T-cell (primary cell): ENCODE results near the gene ZNF675. TPM values are rescaled to one million over a fixed set of nuclear protein-coding genes. Genes with fewer than 3 reads are reported as not detected.
A peak's percentile ranks its signal among the peaks of the same experiment; 100 is the strongest.
"Not testable (repeated sequence)": the region's sequence is repeated elsewhere in the genome, so short reads cannot be mapped to it uniquely, and the experiment has no call there.

Experiments
- ATAC-seq, 4 experiments: fragments of 200-7000 bp in 3 of 4; fragments of 150-1000 bp in 1 of 4; cut with Tn5 transposase; replicated peaks in 1 of 4; 1 replicate in 3 of 4; 2 replicates in 1 of 4; pipeline ENCODE4 v1.10.0; 2021; ENCODE audit warnings: moderate library complexity in 3 of 4, mild to moderate bottlenecking in 2 of 4, moderate number of reproducible peaks in 1 of 4
- CTCF ChIA-PET, 2 donors: fragments of 300-600 bp; sonication (Branson Sonifier 250); formaldehyde crosslinking; loops; one replicate each; lab custom pipeline; 2022; ENCODE audit warnings: antibody characterized with exemption in 2 of 2; lab: Charles Lee
- POLR2A ChIA-PET, 2 donors: fragments of 300-600 bp; sonication (Branson Sonifier 250); formaldehyde crosslinking; loops; one replicate each; lab custom pipeline; 2022; ENCODE audit warnings: antibody characterized with exemption in 2 of 2; lab: Charles Lee
- DNase-seq, 35 experiments: peaks; one replicate each; pipeline versions ENCODE4 v3.0.0 to v3.0.0-alpha.2; 2013 to 2023
- H3K27ac ChIP-seq: one replicate; pipeline ENCODE4 v1.5.1; 2013; ENCODE audit warnings: low read length
- H3K27me3 ChIP-seq, 2 experiments: replicated peaks in 1 of 2; 1 replicate in 1 of 2; 2 replicates in 1 of 2; pipeline versions ENCODE4 v1.6.1 to v1.7.0; 2013; ENCODE audit warnings: low read length in 1 of 2, mixed read lengths in 1 of 2; ENCODE audit not compliant: control insufficient read depth in 2 of 2, insufficient read depth in 2 of 2; ENCODE audit errors: extremely low read depth in 1 of 2
- H3K36me3 ChIP-seq, 2 donors: 1 replicate in 1 of 2; 2 replicates in 1 of 2; pipeline versions ENCODE4 v1.6.1 to v1.7.0; 2013; ENCODE audit warnings: low read length in 1 of 2; ENCODE audit not compliant: control insufficient read depth in 2 of 2, insufficient read depth in 1 of 2; ENCODE audit errors: extremely low read depth in 1 of 2
- H3K4me1 ChIP-seq, 2 experiments: 1 replicate in 1 of 2; 2 replicates in 1 of 2; pipeline versions ENCODE4 v1.6.1 to v1.7.0; 2013; ENCODE audit warnings: low read length in 2 of 2, mixed read lengths in 1 of 2; ENCODE audit not compliant: insufficient read depth in 2 of 2, control insufficient read depth in 1 of 2; ENCODE audit errors: extremely low read depth in 1 of 2
- H3K4me3 ChIP-seq, 2 donors: 1 replicate in 1 of 2; 2 replicates in 1 of 2; pipeline versions ENCODE4 v1.5.1 to v1.7.0; 2013; ENCODE audit warnings: mild to moderate bottlenecking in 2 of 2, low read length in 1 of 2, moderate library complexity in 1 of 2; ENCODE audit not compliant: control insufficient read depth in 1 of 2; ENCODE audit errors: extremely low read depth in 1 of 2
- H3K9me3 ChIP-seq: 2 replicates; pipeline ENCODE4 v1.7.0; 2013
- H3K27ac Mint-ChIP-seq, 2 donors: one replicate each; pipeline ENCODE4 v1.8.0; 2020 to 2021; ENCODE audit warnings: mild to moderate bottlenecking in 2 of 2, mixed read lengths in 2 of 2
- H3K27me3 Mint-ChIP-seq, 2 donors: one replicate each; pipeline ENCODE4 v1.8.0; 2021 to 2022; ENCODE audit warnings: mixed read lengths in 2 of 2
- H3K36me3 Mint-ChIP-seq: one replicate; pipeline ENCODE4 v1.8.0; 2021; ENCODE audit warnings: mixed read lengths
- H3K4me1 Mint-ChIP-seq, 3 donors: one replicate each; pipeline ENCODE4 v1.8.0; 2020 to 2022; ENCODE audit warnings: mixed read lengths in 3 of 3, mild to moderate bottlenecking in 1 of 3
- H3K4me3 Mint-ChIP-seq, 3 donors: one replicate each; pipeline ENCODE4 v1.8.0; 2020 to 2022; ENCODE audit warnings: mild to moderate bottlenecking in 3 of 3, mixed read lengths in 3 of 3, moderate library complexity in 3 of 3
- H3K9me3 Mint-ChIP-seq, 3 donors: one replicate each; pipeline ENCODE4 v1.8.0; 2020 to 2022; ENCODE audit warnings: mixed read lengths in 3 of 3
- WGBS: methylation state at CpG from one replicate; pipeline ENCODE4 v1.1.5; 2013; ENCODE audit warnings: missing lambda C conversion rate; ENCODE audit not compliant: insufficient coverage; 5-methylcytosine and 5-hydroxymethylcytosine counted together
- total RNA-seq, 35 experiments: library from RNA in 6 of 35; stranded (reverse) in 6 of 35; fragments of 120-200 nt in 1 of 35; gene quantifications; one replicate each; pipeline versions ENCODE4 v1.2.1 to v1.2.4 and lab custom pipeline; 2013 to 2026

Gene ZNF675
- total RNA-seq: 10 to 100 TPM; 17.5 to 27.7 (median 24.2) TPM
- 35.7 TPM for total RNA-seq (2013)
- total RNA-seq (lab: John Stamatoyannopoulos, UW): 17.7 to 58.2 (median 35.5) reads per million in 29 experiments

DNA sequence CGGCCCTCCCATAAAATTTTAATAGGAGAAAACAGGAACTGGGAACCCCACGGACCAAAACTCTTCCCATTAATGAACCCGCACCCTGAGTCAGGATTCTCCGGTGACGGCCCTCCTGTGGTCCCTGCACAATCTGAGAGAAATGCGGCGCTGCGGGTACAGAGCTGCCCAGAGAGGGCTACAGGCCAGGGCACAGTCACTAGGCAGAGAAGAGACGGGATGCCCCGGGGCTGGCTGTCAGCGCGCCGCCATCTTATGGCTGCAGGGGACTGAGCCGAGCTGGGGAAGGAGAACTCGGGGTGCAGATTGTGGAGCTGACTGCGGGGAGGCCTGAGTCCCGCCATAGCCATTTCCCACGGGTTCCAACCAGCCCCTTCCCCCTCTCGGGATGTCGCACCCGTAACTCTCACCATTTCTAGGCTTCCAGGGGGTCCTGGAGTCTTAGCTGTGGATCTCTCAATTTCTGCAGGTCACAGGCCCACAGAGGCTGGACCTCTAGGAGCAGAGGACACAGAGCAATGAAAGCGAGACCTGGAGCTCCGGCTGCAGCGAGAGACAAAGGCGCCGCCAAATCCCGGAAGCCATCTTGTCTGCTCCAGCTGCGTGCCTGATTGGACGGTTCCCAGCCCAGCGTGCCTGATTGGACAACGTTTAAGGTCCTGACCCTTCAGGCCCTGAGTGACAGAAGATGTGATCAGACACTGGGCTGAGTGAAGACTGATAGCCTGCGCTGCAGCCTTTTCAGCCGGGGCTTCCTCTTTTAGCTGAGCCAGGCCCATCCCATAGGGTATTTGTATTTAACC is at the start of gene ZNF675:
TSS of gene ZNF675 (minus strand) at position 592 of the 803 bp plus-strand sequence. CDS start at position 413, 179 bp downstream.
- Histone ChIP-seq H3K36me3 (no peaks in the 10 kb centered on the region), H3K27me3 (no peaks in the 10 kb centered on the region), H3K9me3 (no peaks in the 10 kb centered on the region), H3K4me3 (peak within 1 kb of the TSS; percentile 91 to 99), H3K4me1 (peaks cover 5 to 12% of the 10 kb centered on the region in 2 experiments), H3K27ac (peak within 1 kb of the TSS; percentile 92)
- H3K9me3 Mint-ChIP-seq: no peaks in the 10 kb centered on the region
- ATAC-seq (peak; percentile 94), DNase-seq (peak; percentile 69 to 94 (median 88))
- peaks cover 10% of the 10 kb centered on the region for H3K36me3 Mint-ChIP-seq
- 0% methylated on average over 24 of the region's 33 CpGs for WGBS
- peak within 1 kb of the TSS; percentile 97 for H3K27ac Mint-ChIP-seq
- H3K27me3 Mint-ChIP-seq: no peaks in the 10 kb centered on the region
- peaks cover 31 to 63% (median 45%) of the 10 kb centered on the region in 3 donors for H3K4me1 Mint-ChIP-seq
- ChIA-PET CTCF (interaction anchor here (0.5 to 1.6 kb wide), 5 partner anchors 72 to 1634 kb away, joined by 3 to 6 read pairs (median 4); partner anchors contain the start of genes ZNF681 (in 2 of the 2) and ZNF257 (in 1 of the 2)), POLR2A (interaction anchor here (0.6 to 1.6 kb wide), 5 partner anchors 11 to 1920 kb away, joined by 3 to 5 read pairs (median 3); partner anchors contain the start of genes ZNF100 (in 1 of the 2), ZNF726 (in 1 of the 2) and ZNF91 (in 1 of the 2))
- peak within 1 kb of the TSS; percentile 97 to 99 (median 98) for H3K4me3 Mint-ChIP-seq

DNA sequence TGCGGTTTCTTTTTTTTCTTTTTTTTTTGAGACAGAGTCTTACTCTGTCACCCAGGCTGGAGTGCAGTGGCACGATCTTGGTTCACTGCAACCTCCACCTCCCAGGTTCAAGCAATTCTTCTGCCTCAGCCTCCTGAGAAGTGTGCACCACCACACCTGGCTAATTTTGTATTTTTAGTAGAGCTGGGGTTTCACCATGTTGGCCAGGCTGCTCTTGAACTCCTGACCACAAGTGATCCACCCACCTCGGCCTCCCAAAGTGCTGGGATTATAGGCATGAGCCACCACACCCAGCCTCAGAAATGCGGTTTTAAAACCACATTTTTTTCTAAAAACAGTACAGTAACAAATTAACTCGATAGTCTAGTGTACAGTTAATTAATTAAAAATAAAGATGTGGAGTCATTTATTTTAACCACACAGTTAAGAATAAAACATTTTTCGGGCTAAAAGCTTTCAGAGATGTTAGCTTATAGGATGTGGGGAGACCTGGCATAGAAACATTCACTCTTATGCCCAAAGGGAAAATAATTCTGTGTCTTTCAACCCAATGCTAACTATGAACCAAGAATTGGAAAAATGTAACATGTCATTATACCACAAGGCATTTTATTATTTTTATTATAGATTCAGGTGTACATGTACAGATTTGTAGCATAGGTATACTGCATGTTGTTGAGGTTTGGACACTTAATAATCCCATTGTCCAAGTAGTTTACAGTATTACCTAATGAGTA is 43.9 kb upstream of the ZNF675 start:
- CTCF ChIA-PET, H3K4me3 ChIP-seq, H3K27ac ChIP-seq, DNase-seq, H3K4me1 ChIP-seq, H3K9me3 ChIP-seq, H3K27ac Mint-ChIP-seq, H3K27me3 Mint-ChIP-seq, H3K36me3 ChIP-seq, H3K36me3 Mint-ChIP-seq, ATAC-seq, H3K4me3 Mint-ChIP-seq, H3K27me3 ChIP-seq, H3K4me1 Mint-ChIP-seq: not testable (repeated sequence)
- no CpG with 5 or more reads among the region's 6 CpGs for WGBS
- POLR2A ChIA-PET: interaction anchor here in 1 of 2 donors (0.7 kb wide), 1 partner anchor 624 kb away, joined by 4 read pairs; no protein-coding TSS in a partner anchor
- H3K9me3 Mint-ChIP-seq: peaks cover 4 to 20% (median 18%) of the 10 kb centered on the region in 3 donors

DNA sequence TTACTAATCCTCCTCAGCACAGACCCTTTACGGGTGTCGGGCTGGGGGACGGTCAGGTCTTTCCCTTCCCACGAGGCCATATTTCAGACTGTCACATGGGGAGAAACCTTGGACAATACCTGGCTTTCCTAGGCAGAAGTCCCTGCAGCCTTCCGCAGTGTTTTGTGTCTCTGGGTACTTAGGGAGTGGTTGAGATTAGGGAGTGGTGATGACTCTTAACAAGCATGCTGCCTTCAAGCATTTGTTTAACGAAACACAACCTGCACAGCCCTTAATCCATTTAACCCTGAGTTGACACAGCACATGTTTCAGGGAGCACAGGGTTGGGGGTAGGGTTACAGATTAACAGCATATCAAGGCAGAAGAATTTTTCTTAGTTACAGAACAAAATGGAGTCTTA is 37.1 kb upstream of the ZNF675 start:
- H3K9me3 Mint-ChIP-seq, H3K4me1 ChIP-seq, CTCF ChIA-PET, H3K27ac Mint-ChIP-seq, H3K27me3 Mint-ChIP-seq, DNase-seq, ATAC-seq, H3K4me3 Mint-ChIP-seq, H3K27ac ChIP-seq, H3K4me3 ChIP-seq, H3K36me3 ChIP-seq, H3K36me3 Mint-ChIP-seq, POLR2A ChIA-PET, H3K27me3 ChIP-seq, H3K9me3 ChIP-seq: not testable (repeated sequence)
- WGBS: no CpG with 5 or more reads among the region's 6 CpGs
- peaks cover 7 to 16% (median 9%) of the 10 kb centered on the region in 3 donors for H3K4me1 Mint-ChIP-seq

DNA sequence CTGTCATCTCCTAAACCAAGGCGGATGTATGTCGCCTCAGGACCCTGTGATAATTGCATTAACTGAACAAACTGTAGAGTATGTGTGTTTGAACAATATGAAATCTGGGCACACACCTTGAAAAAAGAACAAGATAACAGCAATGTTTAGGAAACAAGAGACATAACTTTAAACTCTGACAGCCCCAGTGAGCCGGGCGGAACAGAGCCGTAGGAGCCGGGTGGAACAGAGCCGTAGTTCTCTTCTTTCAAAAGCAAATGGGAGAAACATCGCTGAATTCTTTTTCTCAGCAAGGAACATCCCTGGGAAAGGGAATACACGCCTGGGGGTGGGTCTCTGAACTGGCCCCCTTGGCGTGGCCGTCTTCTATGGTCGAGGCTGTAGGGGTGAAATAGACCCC is 31.8 kb upstream of the ZNF675 start:
- peak overlapping the region in 1 of 3 donors; percentile 62 for H3K4me3 Mint-ChIP-seq
- Histone ChIP-seq H3K27ac (no peak overlapping the region), H3K4me3 (no peak overlapping the region), H3K4me1 (no peaks in the 10 kb centered on the region), H3K9me3 (no peaks in the 10 kb centered on the region), H3K27me3 (peaks cover 0 to 3% of the 10 kb centered on the region in 2 experiments), H3K36me3 (no peaks in the 10 kb centered on the region)
- no peak for DNase-seq
- H3K4me1 Mint-ChIP-seq: peaks cover 8 to 15% (median 12%) of the 10 kb centered on the region in 3 donors
- CTCF ChIA-PET: no interaction called here
- no peak for ATAC-seq
- no peaks in the 10 kb centered on the region for H3K36me3 Mint-ChIP-seq
- peaks cover 0 to 4% (median 0%) of the 10 kb centered on the region in 3 donors for H3K9me3 Mint-ChIP-seq
- H3K27ac Mint-ChIP-seq: no peak overlapping the region
- peaks cover 5 to 11% of the 10 kb centered on the region in 2 donors for H3K27me3 Mint-ChIP-seq
- 21% methylated on average over 6 of the region's 12 CpGs for WGBS
- POLR2A ChIA-PET: no interaction called here

DNA sequence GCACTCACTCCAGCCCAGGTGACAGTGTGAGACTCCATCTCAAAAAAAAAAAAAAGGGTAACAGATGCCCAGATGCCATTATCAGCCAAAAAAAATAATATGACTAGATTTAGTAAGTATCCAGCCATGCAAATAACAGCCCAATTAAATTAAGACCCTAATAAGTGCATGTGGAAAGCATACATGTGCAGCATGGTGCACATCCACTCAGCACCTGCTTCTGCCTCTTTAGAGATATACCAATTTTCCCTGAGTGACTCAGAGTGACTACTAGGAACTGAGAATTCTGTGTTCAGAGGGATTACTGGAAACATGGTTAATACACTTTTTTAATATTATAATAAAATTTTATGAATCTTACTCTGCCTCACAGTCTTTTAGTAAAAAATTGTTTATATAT is 29.8 kb upstream of the ZNF675 start:
- no peak for DNase-seq
- ChIA-PET POLR2A (no interaction called here), CTCF (no interaction called here)
- no peak overlapping the region for H3K4me3 ChIP-seq
- H3K9me3 ChIP-seq: no peaks in the 10 kb centered on the region
- peaks cover 0 to 4% (median 0%) of the 10 kb centered on the region in 3 donors for H3K9me3 Mint-ChIP-seq
- no peaks in the 10 kb centered on the region for H3K36me3 ChIP-seq
- no peak for ATAC-seq
- H3K4me3 Mint-ChIP-seq: no peak overlapping the region
- H3K36me3 Mint-ChIP-seq: no peaks in the 10 kb centered on the region
- H3K27ac Mint-ChIP-seq: no peak overlapping the region
- no peaks in the 10 kb centered on the region for H3K4me1 ChIP-seq
- no peak overlapping the region for H3K27ac ChIP-seq
- peaks cover 0 to 3% of the 10 kb centered on the region in 2 experiments for H3K27me3 ChIP-seq
- peaks cover 8 to 12% (median 12%) of the 10 kb centered on the region in 3 donors for H3K4me1 Mint-ChIP-seq
- peaks cover 5 to 11% of the 10 kb centered on the region in 2 donors for H3K27me3 Mint-ChIP-seq

DNA sequence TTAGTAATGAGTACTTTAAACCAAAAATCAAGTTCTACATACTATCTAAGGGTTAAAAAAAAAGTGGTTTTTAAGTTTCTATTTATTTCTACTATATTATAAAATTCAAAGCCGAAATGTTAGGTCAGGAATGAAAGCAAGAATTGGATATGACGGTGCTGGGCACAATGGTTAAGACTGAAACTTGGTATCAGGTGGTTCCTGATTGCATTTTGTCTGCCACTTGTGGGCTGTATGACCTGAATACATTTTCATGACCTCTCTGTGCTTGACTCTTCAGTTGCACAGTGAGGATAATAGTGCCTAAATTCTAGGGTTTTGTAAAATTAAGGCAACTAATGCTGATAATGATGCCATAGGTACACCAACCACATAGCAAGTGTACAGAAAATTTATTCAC is 22.3 kb upstream of the ZNF675 start:
- no peaks in the 10 kb centered on the region for H3K4me1 ChIP-seq
- no peak overlapping the region for H3K27ac ChIP-seq
- DNase-seq (no peak), ATAC-seq (no peak)
- peaks cover 0 to 2% of the 10 kb centered on the region in 2 experiments for H3K27me3 ChIP-seq
- no peak overlapping the region for H3K4me3 Mint-ChIP-seq
- no peak overlapping the region for H3K4me3 ChIP-seq
- H3K4me1 Mint-ChIP-seq: no peaks in the 10 kb centered on the region
- H3K9me3 Mint-ChIP-seq: peaks cover 0 to 11% (median 9%) of the 10 kb centered on the region in 3 donors
- ChIA-PET CTCF (no interaction called here), POLR2A (no interaction called here)
- H3K27me3 Mint-ChIP-seq: no peaks in the 10 kb centered on the region
- H3K27ac Mint-ChIP-seq: no peak overlapping the region
- H3K36me3 ChIP-seq: no peaks in the 10 kb centered on the region
- WGBS: 13% methylated on average over 1 of the region's 2 CpGs
- H3K36me3 Mint-ChIP-seq: no peaks in the 10 kb centered on the region
- H3K9me3 ChIP-seq: no peaks in the 10 kb centered on the region
